HTERT RPE-1 (cell line): Measurements from ENCODE around the gene SFRP5.

Source experiments
- in situ Hi-C: fragments of 300-500 bp; cut with MboI; formaldehyde crosslinking; loops from 4 replicates; pipeline ENCODE4 v1.14.3; 2020; ENCODE audit warnings: low sequenced_read_pairs

The SFRP5 gene

DNA sequence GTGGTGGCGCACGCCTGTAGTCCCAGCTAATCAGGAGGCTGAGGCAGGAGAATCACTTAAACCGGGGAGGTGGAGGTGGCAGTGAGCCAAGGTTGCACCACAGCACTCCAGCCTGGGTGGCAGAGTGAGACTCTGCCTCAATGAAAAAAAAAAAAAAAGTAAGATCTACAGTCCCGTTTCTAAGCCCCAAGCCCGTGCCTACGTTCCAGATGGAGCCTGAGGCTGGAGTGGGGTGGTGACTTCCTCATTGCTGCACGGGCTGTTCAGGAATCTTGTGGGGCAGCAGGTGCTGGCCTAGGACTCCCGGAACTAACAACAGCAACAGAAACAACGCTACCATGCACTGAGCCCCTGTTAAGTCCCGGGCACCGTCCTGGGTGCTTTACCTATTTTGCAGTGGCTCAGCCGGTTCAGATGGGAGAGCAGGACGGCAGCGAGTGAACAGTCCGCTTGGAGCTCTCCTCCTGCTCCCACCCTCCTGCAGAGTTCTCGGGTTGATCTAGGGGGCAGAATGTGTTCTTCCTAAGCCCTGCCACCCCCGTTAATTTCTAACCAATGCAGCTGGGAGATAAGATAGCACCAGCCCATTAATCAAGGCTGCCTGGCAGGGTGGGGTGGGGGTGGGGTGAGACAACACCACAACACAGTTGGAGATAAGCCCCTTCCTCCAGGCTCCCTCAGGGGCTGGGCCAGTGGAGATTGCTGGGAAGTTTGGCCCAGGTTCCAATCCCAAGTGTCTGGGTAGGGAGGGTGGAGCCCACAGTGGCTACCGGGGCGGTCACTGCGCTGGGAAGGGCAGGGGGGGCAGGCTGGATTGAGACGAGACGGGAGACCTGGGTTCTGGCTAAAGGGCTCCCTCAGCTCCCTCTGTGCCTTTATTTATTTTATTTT is 17.0 kb upstream of the SFRP5 start:
- in situ Hi-C loops: no loop called here

DNA sequence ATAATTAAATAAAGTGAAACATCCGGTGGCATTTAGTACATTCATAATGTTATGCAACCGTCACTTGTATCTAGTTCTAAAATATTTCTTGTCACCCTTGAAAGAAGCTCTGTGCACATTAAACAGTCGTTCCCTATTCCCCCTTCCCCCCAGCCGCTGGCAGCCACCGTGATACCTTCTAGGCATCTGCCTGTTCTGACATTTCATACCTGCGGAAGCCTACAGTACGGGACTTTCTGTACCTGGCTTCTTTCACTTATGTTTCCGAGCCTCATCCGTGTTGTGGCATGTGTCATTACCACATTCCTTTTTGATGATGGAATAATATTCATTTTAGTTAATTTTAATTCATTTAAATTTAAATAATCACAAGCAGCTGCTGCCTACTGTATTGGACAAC is 13.9 kb upstream of the SFRP5 start:
- in situ Hi-C loops: no loop called here

DNA sequence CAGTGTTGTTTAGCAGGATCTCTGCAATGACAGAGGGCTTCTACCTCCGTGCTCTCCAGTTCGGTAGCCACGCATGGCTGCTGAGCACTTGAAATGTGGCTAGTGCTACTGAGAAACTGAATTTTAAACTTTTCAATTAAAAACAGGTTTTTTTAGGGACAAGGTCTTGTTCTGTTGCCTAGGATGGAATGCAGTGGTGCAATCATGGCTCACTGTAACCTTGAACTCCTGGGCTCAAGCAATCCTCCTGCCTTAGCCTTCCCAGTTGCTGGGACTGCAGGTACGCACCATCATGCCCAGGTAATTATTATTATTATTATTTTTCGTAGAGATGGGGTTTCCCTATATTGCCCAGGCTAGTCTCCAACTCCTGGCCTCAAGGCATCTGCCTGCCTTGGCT is 13.4 kb upstream of the SFRP5 start:
- in situ Hi-C loops: no loop called here

DNA sequence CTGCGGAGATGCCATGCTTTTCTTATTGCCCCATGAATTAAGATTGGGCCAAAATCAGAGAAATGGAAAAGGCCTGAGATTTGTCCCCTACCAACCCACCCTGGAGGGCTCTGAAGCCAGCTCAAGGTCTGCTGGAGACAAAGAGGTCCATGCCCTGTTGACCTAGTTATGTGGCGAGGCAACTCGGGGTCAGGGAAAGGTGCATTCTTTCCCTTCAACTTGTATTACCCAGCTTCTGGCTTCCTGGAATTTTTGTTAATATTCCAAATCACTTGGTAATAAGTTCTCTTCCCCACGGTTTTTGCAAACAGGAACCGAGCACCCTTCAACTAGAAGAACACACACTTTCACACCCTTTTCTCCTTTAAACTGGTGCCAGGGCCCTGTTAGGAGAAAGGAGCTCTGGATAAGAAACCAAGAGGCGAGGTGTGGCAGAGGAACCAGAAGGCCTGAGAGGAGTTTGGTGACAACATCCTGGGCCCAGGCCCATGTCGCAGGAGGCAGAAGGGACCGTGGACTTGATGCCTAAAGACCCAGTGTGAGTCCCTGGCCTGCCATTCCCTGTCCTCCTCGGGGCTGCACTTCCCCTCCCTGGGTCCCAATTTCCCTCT is 12.5 kb upstream of the SFRP5 start:
- in situ Hi-C loops: no loop called here

DNA sequence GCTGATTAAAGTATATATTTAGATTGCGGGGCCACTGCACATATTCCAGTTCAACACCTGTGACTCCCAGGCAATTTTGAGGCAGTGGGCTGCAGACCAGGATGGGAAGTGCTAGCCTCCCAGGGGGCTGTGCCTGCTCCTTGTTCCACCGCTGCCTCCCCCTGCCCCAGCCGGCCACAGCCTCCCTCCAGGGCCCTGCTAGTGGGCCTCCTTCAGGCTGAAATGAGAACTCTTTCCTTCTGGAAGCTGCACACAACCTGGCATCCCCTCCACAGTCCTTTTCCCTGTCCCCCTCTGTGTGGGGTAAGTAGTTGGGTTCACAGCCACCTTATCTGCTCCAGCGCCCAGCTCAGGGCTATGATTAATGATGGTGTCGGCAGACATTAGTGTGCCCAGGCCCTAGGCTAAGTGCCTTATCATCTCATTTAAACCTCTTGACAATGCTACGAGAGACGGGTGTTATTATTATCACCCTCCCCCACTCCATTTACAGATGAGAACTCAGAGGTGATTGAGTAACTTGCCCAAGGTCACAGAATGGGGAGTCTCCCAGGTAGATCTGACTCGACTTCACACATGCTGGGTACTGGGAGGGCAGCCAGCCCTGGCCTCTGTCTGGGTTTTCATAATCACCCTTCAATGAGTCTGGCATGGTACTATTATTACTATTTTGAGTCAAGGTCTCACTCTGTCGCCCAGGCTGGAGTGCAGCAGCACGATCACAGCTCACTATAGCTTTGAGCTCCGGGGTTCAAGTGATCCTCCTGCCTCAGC is 10.8 kb upstream of the SFRP5 start:
- in situ Hi-C loops: no loop called here

DNA sequence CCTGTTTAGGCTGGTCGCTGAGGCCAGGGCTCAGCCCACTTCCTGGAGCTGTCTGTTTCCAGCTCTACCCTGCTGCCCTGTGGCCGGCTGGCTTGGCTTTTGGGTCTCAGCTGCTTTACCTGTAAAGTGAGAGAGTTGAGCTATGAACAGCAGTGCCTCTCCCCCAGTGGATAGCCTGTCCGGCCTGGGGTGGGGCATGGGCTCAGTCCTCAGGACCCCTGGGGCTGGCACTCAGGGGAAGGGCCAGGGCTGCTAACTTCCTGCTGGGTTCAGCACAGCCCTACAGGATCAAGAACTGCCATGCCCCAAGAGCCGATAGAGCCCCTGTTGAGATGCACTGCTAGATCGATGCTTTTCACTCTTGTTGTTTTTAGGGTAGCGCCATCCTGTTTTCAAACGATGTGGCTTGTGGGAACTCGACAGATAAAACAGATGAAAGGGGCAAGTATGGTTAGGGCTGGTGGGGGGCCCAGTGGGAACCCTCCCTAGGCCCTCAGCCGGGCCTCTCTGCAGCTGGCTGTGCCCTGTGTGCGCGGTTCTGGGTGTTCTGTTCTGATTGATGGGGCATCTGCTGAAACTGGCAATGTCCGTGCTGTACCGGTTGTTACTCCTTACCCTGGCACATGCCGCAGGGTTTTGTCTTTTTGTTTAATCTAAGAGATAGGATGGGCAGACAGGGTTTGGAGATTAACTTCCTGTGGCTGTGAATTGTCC is 10.0 kb upstream of the SFRP5 start:
- in situ Hi-C loops: no loop called here

DNA sequence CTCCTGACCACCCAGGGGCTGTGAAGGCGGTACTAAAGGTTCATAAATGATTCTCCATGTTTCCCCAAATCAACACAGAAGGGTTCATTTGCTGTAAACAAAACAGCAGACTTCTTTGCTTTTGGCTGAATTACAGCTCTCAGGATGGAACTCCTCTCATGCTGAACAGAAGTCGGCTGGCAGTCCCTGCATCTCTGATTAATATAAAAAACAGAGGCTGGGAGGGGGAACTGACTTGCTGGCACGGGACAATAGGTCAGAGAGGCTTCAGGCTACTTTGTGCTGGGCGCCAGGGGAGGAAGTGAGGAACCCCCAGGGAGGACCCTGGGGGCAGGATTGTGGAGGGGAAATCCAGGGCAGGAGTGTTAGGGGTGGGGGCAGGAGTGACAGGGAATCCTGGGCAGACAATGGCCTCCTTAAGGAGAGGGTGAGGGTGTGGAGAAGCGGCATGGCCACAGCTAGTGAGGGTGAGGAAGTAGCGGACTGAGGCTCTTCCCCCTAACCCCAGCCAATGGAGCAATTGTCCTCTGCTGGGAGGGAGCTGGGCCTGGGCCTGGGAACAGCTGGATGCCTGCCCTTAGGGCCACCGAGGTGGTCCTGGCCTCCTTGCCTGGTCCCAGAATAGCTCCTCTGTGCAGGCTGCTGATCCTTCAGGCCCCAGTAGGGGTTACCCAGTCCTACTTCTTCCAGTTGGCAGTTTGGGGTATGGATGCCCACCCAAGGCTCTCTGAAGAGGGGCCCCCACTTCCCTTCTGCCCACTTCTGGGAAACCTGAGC is 9.2 kb upstream of the SFRP5 start:
- in situ Hi-C loops: no loop called here

DNA sequence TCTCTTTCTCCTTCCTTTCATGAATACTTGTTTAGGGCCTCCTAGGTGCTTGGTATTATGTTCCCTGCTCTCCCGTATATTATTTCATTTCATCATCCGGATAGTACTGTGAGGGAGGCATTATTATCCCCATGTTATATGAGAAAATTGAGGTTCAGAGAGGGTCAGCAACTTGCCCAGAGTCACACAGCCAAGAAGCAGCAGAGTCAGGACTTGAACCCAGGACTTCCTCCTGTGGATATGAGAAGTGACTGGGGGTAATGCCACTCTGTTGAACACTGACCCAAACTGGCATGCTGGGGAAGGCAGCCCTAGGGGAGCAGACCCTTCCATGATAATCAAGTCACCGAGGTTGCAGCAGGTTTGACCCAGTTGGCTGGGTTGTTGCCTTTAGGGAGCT is 8.2 kb upstream of the SFRP5 start:
- in situ Hi-C loops: no loop called here

DNA sequence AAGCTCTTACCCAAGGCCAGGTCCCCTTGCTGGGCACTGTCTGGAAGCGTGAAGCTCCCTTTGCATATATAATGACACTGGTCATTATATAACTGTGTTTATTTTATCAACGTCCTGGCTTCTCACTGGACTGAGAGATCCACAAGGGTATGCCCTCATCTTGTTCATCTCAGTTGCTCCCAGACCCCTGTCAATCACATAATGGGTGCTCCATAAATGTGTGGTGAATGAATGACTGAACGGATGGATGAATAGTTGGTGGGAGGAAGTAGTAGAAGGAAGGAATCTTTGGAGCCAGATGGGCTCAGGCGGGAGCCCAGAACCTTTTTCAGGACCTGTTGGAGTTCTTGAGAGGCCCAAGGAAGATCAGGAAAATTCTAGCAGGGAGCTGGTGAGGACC is 7.7 kb upstream of the SFRP5 start:
- in situ Hi-C loops: no loop called here

DNA sequence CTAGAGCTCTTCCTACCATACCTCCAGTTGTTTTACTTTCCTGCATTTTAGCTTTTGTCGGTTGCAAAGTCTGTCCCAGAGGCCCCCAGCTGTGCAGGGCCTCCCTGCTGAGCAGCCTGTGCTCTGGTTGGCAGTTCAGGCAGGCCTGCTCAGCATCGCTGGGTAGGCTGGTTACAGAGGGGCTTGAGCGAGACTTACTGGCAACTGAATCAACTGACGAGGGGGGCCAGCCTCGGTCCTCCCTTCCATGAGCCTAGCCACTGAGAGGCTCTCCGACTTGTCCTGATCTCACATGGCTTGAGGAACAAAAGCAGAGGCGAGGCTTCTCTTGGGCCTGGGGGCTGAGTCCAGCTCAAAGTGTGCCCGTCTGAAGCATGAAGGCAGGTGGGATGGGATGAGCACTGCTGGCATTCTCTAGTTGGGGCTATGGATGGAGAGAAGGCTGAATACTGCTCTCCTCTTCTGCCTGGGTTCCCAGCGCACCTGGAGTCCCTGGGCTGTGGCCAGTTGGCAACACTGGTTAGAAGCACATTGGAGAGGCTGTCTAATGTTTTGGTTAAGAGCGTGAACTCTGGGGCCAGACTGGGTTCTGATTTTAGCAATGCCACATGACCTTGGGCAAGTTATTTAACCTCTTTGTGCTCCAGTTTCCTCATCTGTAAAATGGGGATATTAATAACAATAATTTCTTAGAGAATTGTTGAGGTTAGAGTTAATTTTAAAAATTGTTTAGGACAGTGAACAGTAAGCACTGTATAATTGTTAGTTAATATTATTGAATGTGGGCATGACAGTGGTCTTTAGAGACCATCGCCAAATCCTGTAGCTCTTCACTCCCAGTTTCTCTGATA is 6.9 kb upstream of the SFRP5 start:
- in situ Hi-C loops: no loop called here

DNA sequence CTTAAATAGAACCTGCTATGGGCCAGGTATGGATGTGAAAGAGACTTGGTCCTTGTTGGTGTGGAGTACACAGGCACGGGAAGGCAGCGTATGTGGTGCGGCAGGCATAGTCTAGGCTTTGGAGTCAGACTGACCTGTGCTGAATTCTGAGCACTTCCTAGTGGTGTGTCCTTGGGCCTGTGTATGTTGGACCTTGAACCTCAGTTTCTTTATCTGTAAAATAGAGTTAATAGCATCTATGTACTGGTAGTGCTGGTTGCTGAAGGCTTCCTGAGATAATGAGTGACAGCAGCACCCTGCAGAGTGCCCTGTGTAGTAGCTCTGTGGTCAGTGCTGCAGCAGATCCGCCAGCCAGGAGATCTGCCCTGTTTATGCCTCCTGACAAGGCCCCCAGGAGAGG is 5.3 kb upstream of the SFRP5 start:
- in situ Hi-C loops: no loop called here

DNA sequence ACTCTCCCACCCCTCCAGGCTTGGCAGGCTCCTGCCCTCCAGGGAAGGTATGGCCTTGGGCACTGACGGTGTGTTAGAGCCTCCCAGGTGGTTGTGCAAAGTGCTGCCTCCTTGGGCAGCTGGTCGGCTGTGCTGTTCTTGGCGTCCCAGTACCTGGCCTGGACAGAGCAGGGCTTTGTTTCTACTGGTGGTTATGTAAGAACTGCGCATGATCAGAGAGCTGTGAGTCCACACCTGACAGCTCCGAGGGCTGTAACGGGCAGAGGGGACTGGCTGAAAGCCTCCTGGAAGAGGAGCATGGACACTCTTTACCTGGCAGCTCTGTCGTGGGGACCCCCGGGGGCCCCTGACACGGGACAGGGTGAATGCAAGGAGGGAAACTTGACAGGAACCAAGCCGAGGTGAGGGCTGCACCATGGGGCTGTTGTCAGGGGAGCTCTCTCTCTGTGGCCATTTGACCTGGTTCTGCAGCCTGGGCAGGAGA is 3.1 kb upstream of the SFRP5 start:
- in situ Hi-C loops: no loop called here

DNA sequence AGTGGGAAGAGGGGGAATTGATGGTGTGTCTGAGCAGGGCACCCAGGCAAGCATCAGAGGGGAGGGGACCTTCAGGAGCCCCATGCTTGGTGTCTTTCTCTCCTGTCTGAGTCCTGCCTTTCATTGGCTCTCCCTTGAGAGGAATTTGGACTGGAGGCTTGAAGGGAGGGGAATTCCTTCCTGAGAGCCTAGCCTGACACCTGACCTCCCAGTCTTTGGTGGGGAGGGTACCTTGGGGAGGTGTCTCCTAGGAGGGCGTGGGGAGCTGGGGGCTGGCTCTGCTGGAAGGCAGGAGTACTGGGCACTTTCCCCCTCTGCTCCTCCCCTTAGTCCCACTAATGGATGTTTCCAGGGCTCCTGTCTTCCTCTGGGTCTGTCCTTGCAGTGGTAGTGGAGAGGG is 1.3 kb upstream of the SFRP5 start:
- in situ Hi-C loops: no loop called here

DNA sequence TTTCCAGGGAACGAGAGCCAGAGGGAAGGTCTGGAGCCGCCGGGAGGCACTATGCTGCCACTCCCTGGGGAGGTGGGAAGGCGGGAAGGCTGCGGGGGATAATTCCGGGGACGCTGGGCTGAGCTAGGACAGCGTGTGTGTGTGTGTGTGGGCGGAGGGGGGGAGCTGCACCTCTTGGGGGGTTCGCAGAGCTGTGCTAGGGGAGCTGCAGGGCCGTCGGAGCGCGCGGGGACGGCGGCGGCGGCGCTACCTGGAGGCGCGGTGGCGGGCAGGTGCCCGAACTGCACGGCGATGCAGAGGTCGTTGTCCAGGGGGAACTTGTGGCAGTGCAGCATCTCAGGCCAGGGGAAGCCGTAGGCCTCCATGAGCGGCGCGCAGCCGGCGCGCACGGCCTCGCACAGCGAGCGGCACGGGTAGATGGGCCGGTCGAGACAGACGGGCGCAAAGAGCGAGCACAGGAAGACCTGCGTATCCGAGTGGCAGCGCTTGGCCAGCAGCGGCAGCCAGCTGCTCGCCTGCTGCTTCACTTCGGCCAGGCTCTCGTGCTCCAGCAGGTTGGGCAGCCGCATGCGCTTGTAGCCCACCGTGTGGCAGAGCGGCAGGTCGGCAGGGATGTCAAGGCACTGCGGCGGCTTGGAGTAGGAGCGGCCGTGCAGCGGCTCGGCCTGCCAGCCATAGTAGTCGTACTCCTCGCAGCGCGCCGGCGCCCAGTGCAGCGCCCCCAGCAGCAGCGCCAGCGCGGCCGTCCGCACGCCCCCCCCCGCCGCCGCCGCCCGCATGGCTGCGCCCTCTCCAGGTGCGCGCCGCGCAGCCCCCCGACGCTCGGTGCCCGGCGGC is 526 bp downstream of the SFRP5 start:
- in situ Hi-C loops: no loop called here

DNA sequence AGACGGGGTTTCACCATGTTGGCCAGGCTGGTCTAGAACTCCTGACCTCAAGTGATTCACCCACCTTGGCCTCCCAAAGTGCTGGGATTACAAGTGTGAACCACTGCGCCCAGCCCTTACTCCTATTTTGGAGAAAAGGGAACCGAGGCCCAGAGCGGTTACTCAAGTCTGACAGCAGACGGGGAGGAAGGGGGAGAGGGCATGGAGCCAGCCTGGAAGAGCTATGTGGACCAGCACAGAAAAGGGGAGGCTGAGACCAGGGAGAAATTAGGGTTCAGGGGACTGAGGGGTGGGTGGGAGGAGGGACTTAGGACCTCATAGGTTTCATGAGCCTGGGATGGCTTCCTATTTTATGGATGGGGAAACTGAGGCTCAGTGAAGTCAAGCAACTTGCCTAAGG is 1.5 kb downstream of the SFRP5 start:
- in situ Hi-C loops: no loop called here

DNA sequence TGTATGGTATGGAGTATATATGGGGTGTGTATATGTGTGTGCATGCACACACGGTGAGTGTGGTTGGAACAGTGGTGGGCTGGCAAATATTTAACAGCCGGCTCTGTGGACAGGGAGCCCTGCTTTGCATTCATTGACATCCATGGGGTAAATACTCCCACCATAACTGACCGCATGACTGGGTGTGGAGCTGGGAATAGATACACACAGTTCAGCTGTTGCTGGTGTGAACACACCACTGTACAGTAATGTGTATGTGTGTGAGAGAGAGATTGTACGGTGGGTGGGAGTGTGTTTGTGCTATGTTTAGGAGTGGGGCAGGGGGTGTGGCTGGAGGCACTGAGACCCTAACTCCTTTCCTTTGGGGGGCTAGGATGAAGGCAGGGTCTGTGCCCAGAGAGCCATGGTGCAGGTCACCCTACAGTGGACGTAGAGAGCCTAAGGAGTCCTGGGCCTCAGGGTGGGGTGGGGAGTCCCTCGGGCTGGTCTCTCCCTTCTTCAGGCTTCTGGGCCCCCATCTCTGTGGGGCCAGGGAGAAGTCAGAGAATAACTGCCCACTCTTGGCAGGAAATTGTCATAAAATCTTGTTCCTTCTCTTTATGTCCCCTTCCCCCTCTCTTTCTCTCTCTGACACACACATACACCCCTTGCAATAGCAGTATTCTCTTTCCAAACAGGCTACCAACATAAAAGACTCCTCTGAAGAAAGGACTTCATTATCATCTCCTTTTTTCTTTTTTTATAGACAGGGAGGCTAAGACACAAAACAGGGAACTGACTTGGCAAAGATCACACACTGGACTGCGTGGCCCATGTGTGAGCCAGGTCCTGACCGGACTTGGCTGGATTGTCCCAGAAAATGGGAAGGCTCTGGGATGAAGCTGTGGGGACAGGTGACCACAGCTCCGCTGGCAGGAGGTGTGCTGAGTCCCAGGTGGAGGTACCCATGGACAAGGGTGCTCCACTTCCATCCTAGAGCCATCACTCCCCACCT is 3.2 kb downstream of the SFRP5 start:
- in situ Hi-C loops: no loop called here
